Activated T-helper 1 cell treated with anti-CD3 and anti-CD28 coated beads, Interleukin-12 subunit alpha, Interleukin-12 subunit beta, Interleukin-2, Interleukin-4 antibody, amounts not matched to agents 30 ng/mL and 10 ng/mL and 1 ng/mL, durations not matched to agents 14 hours and 24 hours and 36 hours (primary cell): ENCODE measurements around the gene FCRL3. TPM values are rescaled to one million over a fixed set of nuclear protein-coding genes. Genes with fewer than 3 reads are reported as not detected.

ENCODE experiments used
- DNase-seq: peaks from one replicate; pipeline ENCODE4 v3.0.0; 2021; ENCODE audit warnings: low spot score
- H3K27ac Mint-ChIP-seq: one replicate; pipeline ENCODE4 v1.8.0; 2021; ENCODE audit warnings: mild to moderate bottlenecking, mixed read lengths
- H3K27me3 Mint-ChIP-seq: one replicate; pipeline ENCODE4 v1.8.0; 2022; ENCODE audit warnings: mild to moderate bottlenecking, moderate library complexity, mixed read lengths; ENCODE audit not compliant: insufficient read depth
- H3K36me3 Mint-ChIP-seq: one replicate; pipeline ENCODE4 v1.8.0; 2021; ENCODE audit warnings: low read depth, mixed read lengths
- H3K4me1 Mint-ChIP-seq: one replicate; pipeline ENCODE4 v1.8.0; 2021; ENCODE audit warnings: low read depth, mixed read lengths
- H3K4me3 Mint-ChIP-seq: one replicate; pipeline ENCODE4 v1.8.0; 2021; ENCODE audit warnings: mild to moderate bottlenecking, moderate library complexity, mixed read lengths
- H3K9me3 Mint-ChIP-seq: one replicate; pipeline ENCODE4 v1.8.0; 2021; ENCODE audit warnings: mixed read lengths
- intact Hi-C: fragments of 100-400 bp; cut with micrococcal nuclease; formaldehyde crosslinking; loops from one replicate; pipeline ENCODE4 v1.15.1; 2024
- total RNA-seq: library from RNA; stranded (reverse); gene quantifications from 2 replicates; pipeline ENCODE4 v1.2.3, GENCODE V29; 2022

The FCRL3 gene
- total RNA-seq, 1 donor from 2014 or later = 0.05 TPM

GRCh38 chr1:157658571-157658970, 42.0 kb downstream of the FCRL3 start:
- intact Hi-C loops = no loop called here
- Mint-ChIP-seq H3K27me3 (peaks cover 11% of the 10 kb centered on the region), H3K4me1 (no peaks in the 10 kb centered on the region), H3K27ac (no peak overlapping the region), H3K36me3 (no peaks in the 10 kb centered on the region), H3K4me3 (no peak overlapping the region), H3K9me3 (no peaks in the 10 kb centered on the region)
- no peak for DNase-seq

- Mint-ChIP-seq H3K9me3 (no peaks in the 10 kb centered on the region), H3K36me3 (no peaks in the 10 kb centered on the region), H3K4me3 (no peak overlapping the region), H3K27me3 (peaks cover 7% of the 10 kb centered on the region), H3K4me1 (no peaks in the 10 kb centered on the region), H3K27ac (no peak overlapping the region)
- intact Hi-C loops = no loop called here
- no peak for DNase-seq
Measured at GRCh38 chr1:157653494-157653873, 47.1 kb downstream of the FCRL3 start.

GRCh38 chr1:157652859-157653493, 47.6 kb downstream of the FCRL3 start:
- DNase-seq = no peak
- no peaks in the 10 kb centered on the region for H3K4me1 Mint-ChIP-seq
- H3K27ac Mint-ChIP-seq = no peak overlapping the region
- H3K9me3 Mint-ChIP-seq = no peaks in the 10 kb centered on the region
- H3K4me3 Mint-ChIP-seq = no peak overlapping the region
- peaks cover 6% of the 10 kb centered on the region for H3K27me3 Mint-ChIP-seq
- H3K36me3 Mint-ChIP-seq = no peaks in the 10 kb centered on the region
- intact Hi-C loops = no loop called here

- no peak for DNase-seq
- Mint-ChIP-seq H3K9me3 (no peaks in the 10 kb centered on the region), H3K36me3 (no peaks in the 10 kb centered on the region), H3K4me1 (no peaks in the 10 kb centered on the region), H3K27me3 (no peaks in the 10 kb centered on the region), H3K27ac (no peak overlapping the region), H3K4me3 (no peak overlapping the region)
- intact Hi-C loops = no loop called here
Measured at GRCh38 chr1:157648317-157648716, 52.3 kb downstream of the FCRL3 start.

GRCh38 chr1:157646144-157646543, 54.4 kb downstream of the FCRL3 start:
- intact Hi-C loops = no loop called here
- Mint-ChIP-seq H3K27ac (no peak overlapping the region), H3K9me3 (no peaks in the 10 kb centered on the region), H3K4me1 (no peaks in the 10 kb centered on the region), H3K36me3 (no peaks in the 10 kb centered on the region), H3K27me3 (no peaks in the 10 kb centered on the region), H3K4me3 (no peak overlapping the region)
- DNase-seq = no peak

- Mint-ChIP-seq H3K9me3 (no peaks in the 10 kb centered on the region), H3K36me3 (no peaks in the 10 kb centered on the region), H3K4me3 (no peak overlapping the region), H3K27me3 (no peaks in the 10 kb centered on the region), H3K4me1 (no peaks in the 10 kb centered on the region), H3K27ac (no peak overlapping the region)
- no peak for DNase-seq
- intact Hi-C loops = no loop called here
Measured at GRCh38 chr1:157641177-157641576, 59.4 kb downstream of the FCRL3 start.

GRCh38 chr1:157639800-157640199, 60.8 kb downstream of the FCRL3 start:
- H3K9me3 Mint-ChIP-seq = no peaks in the 10 kb centered on the region
- no peak for DNase-seq
- no peaks in the 10 kb centered on the region for H3K4me1 Mint-ChIP-seq
- intact Hi-C loops = no loop called here
- no peaks in the 10 kb centered on the region for H3K27me3 Mint-ChIP-seq
- H3K36me3 Mint-ChIP-seq = no peaks in the 10 kb centered on the region
- no peak overlapping the region for H3K27ac Mint-ChIP-seq
- no peak overlapping the region for H3K4me3 Mint-ChIP-seq

- H3K9me3 Mint-ChIP-seq = no peaks in the 10 kb centered on the region
- DNase-seq = no peak
- no peak overlapping the region for H3K27ac Mint-ChIP-seq
- peaks cover 5% of the 10 kb centered on the region for H3K27me3 Mint-ChIP-seq
- intact Hi-C loops = no loop called here
- H3K36me3 Mint-ChIP-seq = no peaks in the 10 kb centered on the region
- no peak overlapping the region for H3K4me3 Mint-ChIP-seq
- no peaks in the 10 kb centered on the region for H3K4me1 Mint-ChIP-seq
Measured at GRCh38 chr1:157628773-157629172, 71.8 kb downstream of the FCRL3 start.

Other genes with a start within 250 kb of the FCRL3 start
- not detected in 2 replicates for gene FCRL5, start 148.3 kb downstream of the FCRL3 start, total RNA-seq
- not detected in 2 replicates for gene FCRL4, start 102.7 kb downstream of the FCRL3 start, total RNA-seq
- gene FCRL2, start 76.4 kb upstream of the FCRL3 start, total RNA-seq = not detected in 2 replicates
- not detected in 2 replicates for gene FCRL1, start 119.4 kb upstream of the FCRL3 start, total RNA-seq
- gene CD5L, start 141.0 kb upstream of the FCRL3 start, total RNA-seq = not detected in 2 replicates